Head of caudate nucleus (tissue), 42 donors: Measurements from ENCODE around the gene INTS15.
A peak's percentile ranks its signal among the peaks of the same experiment; 100 is the strongest.
"Not testable (repeated sequence)": the region's sequence is repeated elsewhere in the genome, so short reads cannot be mapped to it uniquely, and the experiment has no call there.

Source experiments
- DNase-seq, 42 donors: peaks; one replicate each; pipeline versions ENCODE4 v3.0.0 to v3.0.0-alpha.2; 2020 to 2021; ENCODE audit warnings: mixed read lengths in 7 of 42
- intact Hi-C: fragments of 100-400 bp; cut with DNase I; formaldehyde crosslinking; loops from one replicate; pipeline ENCODE4 v1.15.0; 2022

Gene INTS15

GRCh38 chr7:6576024-6576866, 13.6 kb upstream of the INTS15 start:
- intact Hi-C loops: no loop called here
- no peak for DNase-seq

GRCh38 chr7:6576867-6577368, 12.9 kb upstream of the INTS15 start:
- intact Hi-C loops: not testable (repeated sequence)
- peak in 7 of 42 donors; percentile 13 to 48 (median 22) for DNase-seq

GRCh38 chr7:6577369-6578113, 12.3 kb upstream of the INTS15 start, which contains the start of gene ZDHHC4:
TSS of gene ZDHHC4 (plus strand) at chr7:6577454. CDS start at chr7:6580562, 3,108 bp downstream.
- intact Hi-C loops: no loop called here
- DNase-seq: peak; percentile 70 to 94 (median 89)

GRCh38 chr7:6578114-6579084, 11.4 kb upstream of the INTS15 start:
- no peak for DNase-seq

GRCh38 chr7:6579446-6579845, 10.4 kb upstream of the INTS15 start:
- intact Hi-C loops: no loop called here
- DNase-seq: peak in 13 of 42 donors; percentile 7 to 64 (median 30)

More at GRCh38 chr7:6578114-6579084, 11.4 kb upstream of the INTS15 start:
- intact Hi-C loops: no loop called here

GRCh38 chr7:6585746-6586432, 3.9 kb upstream of the INTS15 start:
- DNase-seq, intact Hi-C loops: not testable (repeated sequence)

- no peak for DNase-seq
- intact Hi-C loops: no loop called here
Observed at GRCh38 chr7:6588566-6588965, 1.3 kb upstream of the INTS15 start.

GRCh38 chr7:6589151-6589828, 531 bp upstream of the INTS15 start:
- peak in 1 of 42 donors; percentile 12 for DNase-seq
- intact Hi-C loops: no loop called here

GRCh38 chr7:6590645-6591110, 857 bp downstream of the INTS15 start:
- no peak for DNase-seq
- intact Hi-C loops: loop anchor here (5.0 kb wide), 1 partner anchor 47 kb away; the partner anchor contains the start of gene ZNF316

- intact Hi-C loops: no loop called here
- no peak for DNase-seq
Observed at GRCh38 chr7:6600093-6600492, 10.3 kb downstream of the INTS15 start.

- intact Hi-C loops: no loop called here
- DNase-seq: peak in 3 of 42 donors; percentile 21 to 31 (median 31)
Observed at GRCh38 chr7:6604458-6604857, 14.6 kb downstream of the INTS15 start.

GRCh38 chr7:6606866-6607583, 17.2 kb downstream of the INTS15 start:
- no peak for DNase-seq
- intact Hi-C loops: no loop called here

GRCh38 chr7:6607651-6608051, 17.8 kb downstream of the INTS15 start:
- DNase-seq: no peak
- intact Hi-C loops: no loop called here

GRCh38 chr7:6608081-6608480, 18.3 kb downstream of the INTS15 start:
- DNase-seq: no peak
- intact Hi-C loops: no loop called here

GRCh38 chr7:6608794-6609193, 19.0 kb downstream of the INTS15 start:
- intact Hi-C loops: no loop called here
- DNase-seq: no peak

- intact Hi-C loops: no loop called here
Observed at GRCh38 chr7:6612819-6613218, 23.0 kb downstream of the INTS15 start.

GRCh38 chr7:6613706-6614105, 23.9 kb downstream of the INTS15 start:
- intact Hi-C loops: no loop called here
- no peak for DNase-seq

More at GRCh38 chr7:6612819-6613218, 23.0 kb downstream of the INTS15 start:
- no peak for DNase-seq
